Vagina (tissue), 2 donors: ENCODE results near the gene CIBAR2. TPM values are rescaled to one million over a fixed set of nuclear protein-coding genes. Genes with fewer than 3 reads are reported as not detected.

Source experiments
- DNase-seq, 2 donors: peaks; one replicate each; pipeline ENCODE4 v3.0.0-alpha.2; 2017; ENCODE audit errors: extremely low spot score in 2 of 2
- H3K27ac ChIP-seq: fragments of 200-600 bp; sonication (generic); one replicate; pipeline ENCODE4 v1.5.1; 2019
- H3K27me3 ChIP-seq: fragments of 200-600 bp; sonication (generic); one replicate; pipeline ENCODE4 v1.5.1; 2019
- H3K36me3 ChIP-seq, 2 donors: fragments of 200-600 bp; sonication (generic); one replicate each; pipeline ENCODE4 v1.5.1; 2017 to 2019
- H3K4me1 ChIP-seq: fragments of 200-600 bp; sonication (generic); one replicate; pipeline ENCODE4 v1.5.1; 2019
- H3K4me3 ChIP-seq, 2 donors: fragments of 200-600 bp; sonication (generic); 1 replicate in 1 of 2; 2 replicates in 1 of 2; pipeline ENCODE4 v1.5.1; 2016 to 2019
- H3K9me3 ChIP-seq: fragments of 200-600 bp; sonication (generic); one replicate; pipeline ENCODE4 v1.5.1; 2019
- POLR2A ChIP-seq, 2 donors: fragments of 450-650 bp; IDR thresholded peaks; one replicate each; pipeline ENCODE4 v1.6.1; 2017; ENCODE audit warnings: antibody characterized with exemption in 2 of 2, mild to moderate bottlenecking in 2 of 2, moderate library complexity in 2 of 2
- POLR2AphosphoS5 ChIP-seq, 2 donors: sonication (generic); formaldehyde crosslinking; IDR thresholded peaks; one replicate each; pipeline ENCODE4 v1.9.0; 2017; ENCODE audit warnings: antibody characterized with exemption in 2 of 2, mild to moderate bottlenecking in 2 of 2, low read depth in 1 of 2; ENCODE audit not compliant: insufficient read depth in 1 of 2
- intact Hi-C: fragments of 100-400 bp; cut with DNase I; formaldehyde crosslinking; loops from one replicate; pipeline ENCODE4 v1.15.1; 2023
- total RNA-seq: library from RNA; depleted of rRNA; stranded (reverse); fragments of >200 nt; gene quantifications from one replicate; pipeline ENCODE4 v1.2.3, GENCODE V29; 2016
- TF ChIP-seq, protein P1 (sequence below), 3 experiments: fragments of 450-650 bp in 2 of 3; fragments of 200-600 bp in 1 of 3; sonication (generic) in 1 of 3; IDR thresholded peaks; one replicate each; pipeline ENCODE4 v1.5.1; 2017 to 2019; ENCODE audit warnings: antibody characterized with exemption in 3 of 3, mild to moderate bottlenecking in 2 of 3, moderate library complexity in 2 of 3

The CIBAR2 gene
- total RNA-seq, 1 donor from 2014 or later, result not detected

- Histone ChIP-seq H3K9me3 (no peaks in the 10 kb centered on the region), H3K27ac (no peak overlapping the region), H3K4me3 (no peak overlapping the region), H3K27me3 (no peaks in the 10 kb centered on the region), H3K4me1 (peaks cover 9% of the 10 kb centered on the region), H3K36me3 (peaks cover 3 to 26% of the 10 kb centered on the region in 2 donors)
- TF ChIP-seq POLR2AphosphoS5 (IDR thresholded peaks at IDR 0.05; ENCODE audit: insufficient read depth in 1 of 2, low read depth in 1 of 2), result no peak
- TF ChIP-seq, protein P1, sequence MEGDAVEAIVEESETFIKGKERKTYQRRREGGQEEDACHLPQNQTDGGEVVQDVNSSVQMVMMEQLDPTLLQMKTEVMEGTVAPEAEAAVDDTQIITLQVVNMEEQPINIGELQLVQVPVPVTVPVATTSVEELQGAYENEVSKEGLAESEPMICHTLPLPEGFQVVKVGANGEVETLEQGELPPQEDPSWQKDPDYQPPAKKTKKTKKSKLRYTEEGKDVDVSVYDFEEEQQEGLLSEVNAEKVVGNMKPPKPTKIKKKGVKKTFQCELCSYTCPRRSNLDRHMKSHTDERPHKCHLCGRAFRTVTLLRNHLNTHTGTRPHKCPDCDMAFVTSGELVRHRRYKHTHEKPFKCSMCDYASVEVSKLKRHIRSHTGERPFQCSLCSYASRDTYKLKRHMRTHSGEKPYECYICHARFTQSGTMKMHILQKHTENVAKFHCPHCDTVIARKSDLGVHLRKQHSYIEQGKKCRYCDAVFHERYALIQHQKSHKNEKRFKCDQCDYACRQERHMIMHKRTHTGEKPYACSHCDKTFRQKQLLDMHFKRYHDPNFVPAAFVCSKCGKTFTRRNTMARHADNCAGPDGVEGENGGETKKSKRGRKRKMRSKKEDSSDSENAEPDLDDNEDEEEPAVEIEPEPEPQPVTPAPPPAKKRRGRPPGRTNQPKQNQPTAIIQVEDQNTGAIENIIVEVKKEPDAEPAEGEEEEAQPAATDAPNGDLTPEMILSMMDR (IDR thresholded peaks at IDR 0.05), result no peak
- TF ChIP-seq POLR2A (IDR thresholded peaks at IDR 0.05), result no peak
- no peak for DNase-seq
- intact Hi-C loops, result no loop called here
These were observed 29.1 kb downstream of the CIBAR2 start for GRCh38 chr16:85083051-85083639.

DNA sequence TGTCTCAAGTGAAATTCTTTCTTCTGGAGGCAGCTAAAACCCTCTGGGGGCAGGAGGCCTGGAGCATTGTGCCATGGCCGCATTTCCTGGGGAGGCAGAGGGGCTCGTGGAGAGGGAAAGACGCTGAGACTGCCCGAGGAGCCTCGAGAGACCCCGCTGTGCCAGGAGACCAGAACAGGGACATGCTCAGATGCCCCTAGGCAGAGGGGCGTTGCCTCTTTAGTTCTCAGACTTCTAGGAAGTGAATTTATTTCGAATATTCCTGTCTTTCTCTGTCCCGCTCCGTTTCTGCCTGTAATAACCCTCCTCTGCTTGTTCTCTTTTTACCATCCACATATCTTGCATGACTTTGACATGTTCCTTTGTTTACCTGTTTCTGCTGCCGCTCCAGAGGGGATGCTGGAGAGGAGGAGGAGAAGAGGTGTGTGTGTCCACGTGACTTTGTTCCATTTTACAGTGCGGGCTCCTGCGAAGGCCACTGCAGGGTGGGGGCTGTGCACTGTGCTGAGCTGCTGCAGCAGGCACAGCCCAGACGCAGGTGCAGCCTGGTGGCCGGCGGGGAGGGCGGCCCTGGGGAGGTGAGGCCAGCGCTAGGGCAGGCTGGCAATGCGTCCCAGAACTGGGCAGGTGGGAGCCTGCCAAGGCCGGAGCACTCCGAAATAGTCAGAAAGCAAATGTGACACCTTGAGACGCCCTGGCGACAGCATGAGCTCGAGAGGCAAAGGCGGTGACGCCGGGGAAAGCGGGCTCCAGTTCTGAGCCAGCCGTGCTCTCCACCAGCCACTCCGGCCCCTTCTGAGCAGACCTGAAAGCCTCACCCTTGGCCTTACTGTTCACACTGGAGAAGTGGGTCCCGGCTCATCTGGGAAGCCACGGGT lies 29.9 kb downstream of the CIBAR2 start:
- H3K4me1 ChIP-seq, result peaks cover 9% of the 10 kb centered on the region
- H3K27ac ChIP-seq, result no peak overlapping the region
- H3K9me3 ChIP-seq, result no peaks in the 10 kb centered on the region
- no peak for TF ChIP-seq POLR2AphosphoS5 (IDR thresholded peaks at IDR 0.05; ENCODE audit: insufficient read depth in 1 of 2, low read depth in 1 of 2)
- TF ChIP-seq, protein P1 (IDR thresholded peaks at IDR 0.05), result no peak
- no peak for TF ChIP-seq POLR2A (IDR thresholded peaks at IDR 0.05)
- intact Hi-C loops, result no loop called here
- no peaks in the 10 kb centered on the region for H3K27me3 ChIP-seq
- peaks cover 3 to 34% of the 10 kb centered on the region in 2 donors for H3K36me3 ChIP-seq
- no peak overlapping the region for H3K4me3 ChIP-seq
- no peak for DNase-seq

DNA sequence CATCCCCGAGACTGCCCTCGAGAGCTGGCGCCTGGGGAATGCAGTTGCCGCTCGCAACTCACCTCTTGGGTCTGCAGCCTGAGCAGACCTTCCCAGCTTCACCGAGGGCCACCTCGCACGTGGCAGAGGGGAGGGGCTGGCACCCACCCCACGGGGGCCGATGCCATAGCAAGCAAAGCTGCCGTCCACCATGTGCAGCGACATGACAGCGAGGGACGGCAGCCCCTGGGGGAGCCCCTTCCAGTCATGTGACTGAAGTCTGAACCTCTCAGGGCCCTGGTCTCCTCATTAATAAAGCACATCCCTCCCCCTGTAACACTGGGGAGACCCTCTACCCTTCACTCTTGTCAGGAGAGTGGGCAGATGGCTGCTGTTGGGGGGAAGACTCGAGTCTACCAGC lies 30.5 kb downstream of the CIBAR2 start:
- DNase-seq, result no peak
- Histone ChIP-seq H3K27me3 (no peaks in the 10 kb centered on the region), H3K4me3 (no peak overlapping the region), H3K9me3 (no peaks in the 10 kb centered on the region), H3K27ac (no peak overlapping the region), H3K4me1 (peaks cover 6% of the 10 kb centered on the region), H3K36me3 (peaks cover 3 to 36% of the 10 kb centered on the region in 2 donors)
- no peak for TF ChIP-seq POLR2A (IDR thresholded peaks at IDR 0.05)
- TF ChIP-seq POLR2AphosphoS5 (IDR thresholded peaks at IDR 0.05; ENCODE audit: insufficient read depth in 1 of 2, low read depth in 1 of 2), result no peak
- TF ChIP-seq, protein P1 (IDR thresholded peaks at IDR 0.05), result no peak
- intact Hi-C loops, result no loop called here

GRCh38 chr16:85081038-85081437 lies 31.2 kb downstream of the CIBAR2 start:
- no peak overlapping the region for H3K27ac ChIP-seq
- no peaks in the 10 kb centered on the region for H3K27me3 ChIP-seq
- H3K4me1 ChIP-seq, result no peaks in the 10 kb centered on the region
- no peak for DNase-seq
- intact Hi-C loops, result no loop called here
- TF ChIP-seq POLR2A (IDR thresholded peaks at IDR 0.05), result no peak
- TF ChIP-seq POLR2AphosphoS5 (IDR thresholded peaks at IDR 0.05; ENCODE audit: insufficient read depth in 1 of 2, low read depth in 1 of 2), result no peak
- H3K36me3 ChIP-seq, result peaks cover 3 to 42% of the 10 kb centered on the region in 2 donors
- H3K4me3 ChIP-seq, result no peak overlapping the region
- no peaks in the 10 kb centered on the region for H3K9me3 ChIP-seq

GRCh38 chr16:85079785-85080570 lies 32.3 kb downstream of the CIBAR2 start:
- Histone ChIP-seq H3K4me3 (no peak overlapping the region), H3K9me3 (no peaks in the 10 kb centered on the region), H3K27ac (no peak overlapping the region), H3K4me1 (no peaks in the 10 kb centered on the region), H3K36me3 (peaks cover 3 to 49% of the 10 kb centered on the region in 2 donors), H3K27me3 (no peaks in the 10 kb centered on the region)
- TF ChIP-seq POLR2A (IDR thresholded peaks at IDR 0.05), result no peak
- TF ChIP-seq POLR2AphosphoS5 (IDR thresholded peaks at IDR 0.05; ENCODE audit: insufficient read depth in 1 of 2, low read depth in 1 of 2), result no peak
- TF ChIP-seq, protein P1 (IDR thresholded peaks at IDR 0.05), result no peak
- intact Hi-C loops, result no loop called here
- DNase-seq, result no peak
